ENCODE measurements around the gene AK3.

Gene AK3

GRCh38 chr9:4746278-4747030 is 5.5 kb upstream of the AK3 start:
- H3K27ac ChIP-seq, result no peak overlapping the region
- no peak overlapping the region for H2AFZ ChIP-seq (ENCODE audit: low read depth)
- H3K36me3 ChIP-seq (ENCODE audit: insufficient read depth), result no peaks in the 10 kb centered on the region
- TF ChIP-seq CTCF (conservative IDR thresholded peaks at IDR 0.05; ENCODE audit: low read depth, low read length), result no peak
- no peaks in the 10 kb centered on the region for H3K4me1 ChIP-seq (ENCODE audit: low read depth, poor library complexity, severe bottlenecking)
- no peaks in the 10 kb centered on the region for H3K27me3 ChIP-seq (ENCODE audit: insufficient read depth, low read depth)
- no peak overlapping the region for H3K4me3 ChIP-seq (IDR thresholded peaks at IDR 0.05; ENCODE audit: insufficient read depth, low read depth, low read length)
- H4K20me1 ChIP-seq (ENCODE audit: insufficient read depth), result no peaks in the 10 kb centered on the region
- no peaks in the 10 kb centered on the region for H3K79me2 ChIP-seq (ENCODE audit: insufficient read depth, low read depth)
- H3K9ac ChIP-seq, result no peak overlapping the region
- H3K4me2 ChIP-seq, result no peak overlapping the region

- Histone ChIP-seq H3K27ac (no peak overlapping the region), H3K27me3 (ENCODE audit: insufficient read depth, low read depth) (no peaks in the 10 kb centered on the region), H2AFZ (ENCODE audit: low read depth) (no peak overlapping the region), H3K4me3 (IDR thresholded peaks at IDR 0.05; ENCODE audit: insufficient read depth, low read depth, low read length) (no peak overlapping the region), H3K79me2 (ENCODE audit: insufficient read depth, low read depth) (peaks cover 19% of the 10 kb centered on the region), H3K4me1 (ENCODE audit: low read depth, poor library complexity, severe bottlenecking) (peaks cover 15% of the 10 kb centered on the region), H3K4me2 (no peak overlapping the region), H4K20me1 (ENCODE audit: insufficient read depth) (no peaks in the 10 kb centered on the region), H3K36me3 (ENCODE audit: insufficient read depth) (no peaks in the 10 kb centered on the region), H3K9ac (no peak overlapping the region)
- no peak for TF ChIP-seq CTCF (conservative IDR thresholded peaks at IDR 0.05; ENCODE audit: low read depth, low read length)
These were observed 2.3 kb upstream of the AK3 start for GRCh38 chr9:4743131-4743875.

- no peaks in the 10 kb centered on the region for H4K20me1 ChIP-seq (ENCODE audit: insufficient read depth)
- H3K9ac ChIP-seq, result no peak overlapping the region
- no peak overlapping the region for H3K27ac ChIP-seq
- no peak for TF ChIP-seq CTCF (conservative IDR thresholded peaks at IDR 0.05; ENCODE audit: low read depth, low read length)
- H2AFZ ChIP-seq (ENCODE audit: low read depth), result no peak overlapping the region
- H3K4me2 ChIP-seq, result no peak overlapping the region
- no peak overlapping the region for H3K4me3 ChIP-seq (IDR thresholded peaks at IDR 0.05; ENCODE audit: insufficient read depth, low read depth, low read length)
- H3K36me3 ChIP-seq (ENCODE audit: insufficient read depth), result no peaks in the 10 kb centered on the region
- H3K79me2 ChIP-seq (ENCODE audit: insufficient read depth, low read depth), result peaks cover 30% of the 10 kb centered on the region
- H3K4me1 ChIP-seq (ENCODE audit: low read depth, poor library complexity, severe bottlenecking), result peaks cover 15% of the 10 kb centered on the region
- H3K27me3 ChIP-seq (ENCODE audit: insufficient read depth, low read depth), result no peaks in the 10 kb centered on the region
These were observed 1.2 kb upstream of the AK3 start for GRCh38 chr9:4742246-4742645.

GRCh38 chr9:4741365-4742089 is 525 bp upstream of the AK3 start:
- no peak for TF ChIP-seq CTCF (conservative IDR thresholded peaks at IDR 0.05; ENCODE audit: low read depth, low read length)
- Histone ChIP-seq H3K4me1 (ENCODE audit: low read depth, poor library complexity, severe bottlenecking) (peaks cover 15% of the 10 kb centered on the region), H3K79me2 (ENCODE audit: insufficient read depth, low read depth) (peaks cover 36% of the 10 kb centered on the region), H3K4me3 (IDR thresholded peaks at IDR 0.05; ENCODE audit: insufficient read depth, low read depth, low read length) (no peak overlapping the region), H3K27me3 (ENCODE audit: insufficient read depth, low read depth) (no peaks in the 10 kb centered on the region), H3K9ac (peak overlapping the region; percentile 93; the same call in 1 of the 2 replicates), H3K4me2 (peak overlapping the region; percentile 39; the same call in 1 of the 2 replicates), H3K27ac (no peak overlapping the region; the same call in 1 of the 2 replicates), H4K20me1 (ENCODE audit: insufficient read depth) (no peaks in the 10 kb centered on the region), H2AFZ (ENCODE audit: low read depth) (peak overlapping the region; percentile 93), H3K36me3 (ENCODE audit: insufficient read depth) (no peaks in the 10 kb centered on the region)

Data from KMS-11 (cell line).